ENCODE results near the gene POLRMT. TPM values are rescaled to one million over a fixed set of nuclear protein-coding genes. Genes with fewer than 3 reads are reported as not detected.
A peak's percentile ranks its signal among the peaks of the same experiment; 100 is the strongest.

Gene POLRMT
- total RNA-seq, 4 donors from 2014 or later = 23.2 to 39.7 (median 33.1) TPM

- WGBS, 2 donors = 85 to 92% methylated on average over 19 to 32 of the region's 46 CpGs
- TF ChIP-seq POLR2A (IDR thresholded peaks at IDR 0.05) (no peak), CTCF (IDR thresholded peaks at IDR 0.05) (no peak)
- H3K27me3 ChIP-seq = no peaks in the 10 kb centered on the region
- intact Hi-C loops (cut with DNase I) = no loop called here
- no peak for DNase-seq
- no peak overlapping the region for H3K27ac ChIP-seq
- no peaks in the 10 kb centered on the region for H3K9me3 ChIP-seq
- peaks cover 20 to 24% of the 10 kb centered on the region in 2 donors for H3K4me1 ChIP-seq
- H3K36me3 ChIP-seq = peaks cover 30 to 38% of the 10 kb centered on the region in 2 donors
- H3K4me3 ChIP-seq (replicated peaks in 1 of 3) = no peak overlapping the region
Observed at GRCh38 chr19:579111-579841, 54.1 kb downstream of the POLRMT start.

GRCh38 chr19:577439-578392 is 55.6 kb downstream of the POLRMT start:
- Histone ChIP-seq H3K27ac (no peak overlapping the region), H3K36me3 (peaks cover 20 to 29% of the 10 kb centered on the region in 2 donors), H3K4me1 (peaks cover 27 to 36% of the 10 kb centered on the region in 2 donors), H3K9me3 (no peaks in the 10 kb centered on the region), H3K27me3 (no peaks in the 10 kb centered on the region), H3K4me3 (replicated peaks in 1 of 3) (no peak overlapping the region)
- intact Hi-C loops (cut with DNase I) = no loop called here
- WGBS, 2 donors = 91 to 93% methylated on average over 32 to 42 of the region's 66 CpGs
- TF ChIP-seq POLR2A (IDR thresholded peaks at IDR 0.05) = no peak
- TF ChIP-seq CTCF (IDR thresholded peaks at IDR 0.05) = no peak
- DNase-seq = no peak

- no peak for TF ChIP-seq CTCF (IDR thresholded peaks at IDR 0.05)
- no peak for TF ChIP-seq POLR2A (IDR thresholded peaks at IDR 0.05)
- DNase-seq = no peak
- H3K4me3 ChIP-seq (replicated peaks in 1 of 3) = no peak overlapping the region
- 88 to 90% methylated on average over 20 to 24 of the region's 28 CpGs for WGBS, 2 donors
- H3K4me1 ChIP-seq = peaks cover 27 to 36% of the 10 kb centered on the region in 2 donors
- H3K9me3 ChIP-seq = no peaks in the 10 kb centered on the region
- intact Hi-C loops (cut with DNase I) = no loop called here
- H3K36me3 ChIP-seq = peaks cover 13 to 22% of the 10 kb centered on the region in 2 donors
- no peaks in the 10 kb centered on the region for H3K27me3 ChIP-seq
- H3K27ac ChIP-seq = no peak overlapping the region
Observed at GRCh38 chr19:576768-577438, 56.4 kb downstream of the POLRMT start.

- peaks cover 5 to 14% of the 10 kb centered on the region in 2 donors for H3K36me3 ChIP-seq
- WGBS, 2 donors = 82 to 84% methylated on average over 5 to 19 of the region's 38 CpGs
- peak; percentile 69 to 72 for DNase-seq
- H3K9me3 ChIP-seq = no peaks in the 10 kb centered on the region
- no peaks in the 10 kb centered on the region for H3K27me3 ChIP-seq
- peak overlapping the region in 1 of 3 donors; percentile 24 for H3K4me3 ChIP-seq (replicated peaks in 1 of 3)
- peaks cover 32 to 42% of the 10 kb centered on the region in 2 donors for H3K4me1 ChIP-seq
- TF ChIP-seq POLR2A (IDR thresholded peaks at IDR 0.05) (no peak), CTCF (IDR thresholded peaks at IDR 0.05) (no peak)
- intact Hi-C loops (cut with DNase I) = no loop called here
- peak overlapping the region in 2 of 3 donors; percentile 57 to 67 for H3K27ac ChIP-seq
Observed at GRCh38 chr19:575527-576506, 57.5 kb downstream of the POLRMT start.
